ENCODE measurements around the gene PARD3. TPM values are rescaled to one million over a fixed set of nuclear protein-coding genes. Genes with fewer than 3 reads are reported as not detected.

PARD3 gene
- total RNA-seq, 1 experiment from 2014 or later: 50.0 TPM

DNA sequence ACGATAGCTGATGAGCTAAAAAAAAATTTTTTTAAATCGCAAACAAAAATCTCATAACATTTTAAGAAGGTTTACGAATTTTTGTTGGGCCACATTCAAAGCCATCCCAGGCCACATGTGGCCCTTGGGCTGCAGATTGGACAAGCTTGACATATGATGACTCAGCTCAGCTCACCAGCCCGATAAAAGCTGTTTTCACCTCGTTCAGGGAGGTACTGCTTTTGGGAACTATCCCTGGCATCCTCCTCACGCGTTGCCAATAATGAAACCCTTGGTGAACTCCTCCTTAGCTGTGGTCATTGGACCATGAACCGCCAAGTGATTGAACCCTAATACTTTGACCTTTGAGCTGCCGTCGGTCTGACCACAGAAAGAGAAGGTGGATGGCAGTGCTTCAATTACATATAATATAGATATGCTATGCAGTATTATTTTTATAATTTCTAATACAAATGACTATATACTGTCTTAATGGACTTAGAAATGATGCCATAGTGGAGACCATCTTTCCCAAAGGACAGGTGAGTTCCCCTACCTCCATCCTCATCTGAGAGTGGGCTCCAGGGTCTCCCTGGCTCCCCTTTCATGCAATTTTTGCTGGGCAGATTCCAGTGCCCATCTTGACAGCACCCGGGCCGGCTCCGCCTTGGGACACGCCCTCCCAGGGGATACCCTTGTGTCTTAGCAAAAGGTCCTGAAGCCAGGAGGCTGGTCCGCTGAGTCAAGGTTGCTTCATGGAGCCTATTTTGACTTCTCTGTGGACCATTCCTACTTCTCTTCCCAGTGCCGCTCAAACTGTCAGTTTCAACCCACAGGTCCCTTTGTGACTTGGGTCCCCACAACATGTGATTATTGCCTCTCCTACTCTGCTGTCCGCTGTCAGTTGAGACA lies 707.2 kb downstream of the PARD3 start:
- H3K9me3 ChIP-seq: no peaks in the 10 kb centered on the region
- H3K36me3 ChIP-seq: no peaks in the 10 kb centered on the region
- H3K4me3 ChIP-seq: no peak overlapping the region
- DNase-seq: no peak
- H3K27me3 ChIP-seq: no peaks in the 10 kb centered on the region

GRCh38 chr10:34106356-34106885 lies 708.7 kb downstream of the PARD3 start:
- H3K27me3 ChIP-seq: no peaks in the 10 kb centered on the region
- H3K9me3 ChIP-seq: no peaks in the 10 kb centered on the region
- H3K36me3 ChIP-seq: no peaks in the 10 kb centered on the region
- DNase-seq: no peak
- H3K4me3 ChIP-seq: no peak overlapping the region

- Histone ChIP-seq H3K9me3 (0 out of 2 replicates have a peak, but pooled peaks cover 2% of the 10 kb centered on the region), H3K27me3 (no peaks in the 10 kb centered on the region), H3K4me3 (no peak overlapping the region), H3K36me3 (no peaks in the 10 kb centered on the region)
- DNase-seq: peak; percentile 60
Observed at GRCh38 chr10:34104829-34105572, 710.1 kb downstream of the PARD3 start.

GRCh38 chr10:34102893-34103506 lies 712.1 kb downstream of the PARD3 start:
- no peaks in the 10 kb centered on the region for H3K36me3 ChIP-seq
- no peak overlapping the region for H3K4me3 ChIP-seq
- H3K9me3 ChIP-seq: 0 out of 2 replicates have a peak, but pooled peaks cover 2% of the 10 kb centered on the region
- no peak for DNase-seq
- no peaks in the 10 kb centered on the region for H3K27me3 ChIP-seq

DNA sequence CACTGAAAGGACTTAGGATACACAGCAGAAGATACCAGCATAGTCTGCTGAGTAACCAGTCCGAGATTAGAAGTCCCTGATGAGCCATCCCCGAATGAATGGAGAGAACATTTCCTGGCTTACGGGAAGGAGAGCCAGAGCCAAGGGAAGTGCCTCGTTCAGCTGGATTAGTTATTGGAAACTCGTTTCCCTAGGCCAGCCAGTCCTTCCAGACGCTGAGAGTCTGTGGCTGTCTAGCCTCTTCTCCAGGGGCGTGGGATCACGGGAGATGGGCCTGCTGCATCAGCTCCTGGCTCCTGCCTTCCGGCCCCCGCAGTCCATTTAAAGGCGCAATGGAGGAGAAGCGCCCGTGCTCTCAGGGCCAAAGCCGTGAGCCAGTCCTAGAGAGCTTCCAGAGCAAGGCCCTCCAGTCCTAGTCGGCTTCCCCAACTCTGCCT lies 712.8 kb downstream of the PARD3 start:
- Histone ChIP-seq H3K27me3 (no peaks in the 10 kb centered on the region), H3K9me3 (0 out of 2 replicates have a peak, but pooled peaks cover 2% of the 10 kb centered on the region), H3K4me3 (no peak overlapping the region), H3K36me3 (no peaks in the 10 kb centered on the region)
- DNase-seq: peak; percentile 52

GRCh38 chr10:34101001-34101400 lies 714.1 kb downstream of the PARD3 start:
- no peak for DNase-seq
- no peak overlapping the region for H3K4me3 ChIP-seq
- no peaks in the 10 kb centered on the region for H3K27me3 ChIP-seq
- H3K9me3 ChIP-seq: 0 out of 2 replicates have a peak, but pooled peaks cover 3% of the 10 kb centered on the region
- no peaks in the 10 kb centered on the region for H3K36me3 ChIP-seq

DNA sequence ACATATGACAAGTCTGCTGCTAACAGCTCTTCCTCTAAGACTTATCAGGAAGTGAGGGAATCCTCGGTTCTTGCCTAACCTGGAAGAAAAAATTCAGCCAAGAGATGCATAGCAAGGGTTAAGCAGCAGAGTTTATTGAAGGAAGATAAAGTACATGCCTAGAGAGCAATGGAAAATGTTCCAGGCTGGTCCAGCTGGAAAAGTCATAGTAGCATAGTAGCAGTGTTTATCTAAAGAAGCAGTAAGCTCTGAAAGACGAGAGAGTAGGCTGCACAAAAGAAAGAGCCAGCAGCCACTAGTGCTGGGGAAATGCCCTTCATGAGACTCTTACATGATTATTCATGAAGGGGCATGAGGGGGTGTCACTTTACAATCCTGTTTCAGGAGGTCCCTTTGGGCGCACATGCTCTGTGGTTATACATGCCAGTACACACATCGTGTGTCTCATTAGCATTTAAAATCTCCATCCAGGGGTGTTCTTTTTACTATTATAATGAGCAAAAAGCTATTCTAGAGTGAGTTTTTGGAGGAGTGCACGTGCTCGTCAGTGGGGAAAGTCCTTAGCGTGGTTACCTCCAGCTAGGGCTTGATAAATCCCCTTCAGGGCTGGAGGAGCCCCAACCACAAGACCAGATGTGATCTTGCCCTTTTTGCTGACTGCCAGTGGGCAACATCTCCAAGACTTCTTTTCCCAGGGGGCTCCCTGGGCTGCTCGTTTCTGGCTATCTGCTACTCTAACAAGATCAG lies 716.1 kb downstream of the PARD3 start:
- Histone ChIP-seq H3K36me3 (no peaks in the 10 kb centered on the region), H3K4me3 (no peak overlapping the region), H3K27me3 (no peaks in the 10 kb centered on the region), H3K9me3 (0 out of 2 replicates have a peak, but pooled peaks cover 7% of the 10 kb centered on the region)
- no peak for DNase-seq

- H3K4me3 ChIP-seq: no peak overlapping the region
- no peaks in the 10 kb centered on the region for H3K36me3 ChIP-seq
- H3K27me3 ChIP-seq: no peaks in the 10 kb centered on the region
- H3K9me3 ChIP-seq: 0 out of 2 replicates have a peak, but pooled peaks cover 7% of the 10 kb centered on the region
- no peak for DNase-seq
Observed at GRCh38 chr10:34097682-34098081, 717.4 kb downstream of the PARD3 start.

GRCh38 chr10:34094961-34095360 lies 720.1 kb downstream of the PARD3 start:
- Histone ChIP-seq H3K27me3 (no peaks in the 10 kb centered on the region), H3K4me3 (no peak overlapping the region), H3K9me3 (0 out of 2 replicates have a peak, but pooled peaks cover 5% of the 10 kb centered on the region), H3K36me3 (no peaks in the 10 kb centered on the region)
- no peak for DNase-seq

DNA sequence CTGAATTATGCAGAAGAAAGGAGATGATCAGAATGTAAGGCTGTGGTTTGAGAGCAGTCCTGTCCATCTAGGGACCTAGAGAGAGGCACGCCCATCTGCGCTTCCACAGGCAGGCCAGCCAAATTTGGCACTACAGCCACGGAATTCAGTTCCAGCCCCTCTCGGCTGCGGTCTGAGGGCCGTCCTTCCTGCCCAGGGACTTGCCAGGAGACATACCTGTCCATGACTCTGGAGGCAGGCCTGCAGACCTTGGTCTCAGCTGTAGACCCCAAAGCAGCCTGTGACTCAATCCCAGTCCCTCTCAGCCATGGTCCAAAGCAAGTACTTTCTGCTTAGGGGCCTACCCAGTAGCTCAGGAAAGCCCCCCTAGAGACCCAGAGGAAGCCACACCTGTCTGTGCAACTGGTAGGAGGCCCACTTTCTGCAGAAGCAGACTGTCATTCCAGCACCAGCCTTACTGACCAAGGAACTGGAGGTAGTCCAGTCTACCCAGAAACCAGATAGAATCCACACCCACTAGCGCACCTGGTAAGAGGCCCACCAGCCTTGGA lies 720.9 kb downstream of the PARD3 start:
- Histone ChIP-seq H3K4me3 (no peak overlapping the region), H3K9me3 (0 out of 2 replicates have a peak, but pooled peaks cover 5% of the 10 kb centered on the region), H3K36me3 (no peaks in the 10 kb centered on the region), H3K27me3 (no peaks in the 10 kb centered on the region)
- DNase-seq: no peak

- Histone ChIP-seq H3K27me3 (no peaks in the 10 kb centered on the region), H3K9me3 (0 out of 2 replicates have a peak, but pooled peaks cover 5% of the 10 kb centered on the region), H3K4me3 (no peak overlapping the region), H3K36me3 (no peaks in the 10 kb centered on the region)
- DNase-seq: no peak
Observed at GRCh38 chr10:34092891-34093290, 722.2 kb downstream of the PARD3 start.

DNA sequence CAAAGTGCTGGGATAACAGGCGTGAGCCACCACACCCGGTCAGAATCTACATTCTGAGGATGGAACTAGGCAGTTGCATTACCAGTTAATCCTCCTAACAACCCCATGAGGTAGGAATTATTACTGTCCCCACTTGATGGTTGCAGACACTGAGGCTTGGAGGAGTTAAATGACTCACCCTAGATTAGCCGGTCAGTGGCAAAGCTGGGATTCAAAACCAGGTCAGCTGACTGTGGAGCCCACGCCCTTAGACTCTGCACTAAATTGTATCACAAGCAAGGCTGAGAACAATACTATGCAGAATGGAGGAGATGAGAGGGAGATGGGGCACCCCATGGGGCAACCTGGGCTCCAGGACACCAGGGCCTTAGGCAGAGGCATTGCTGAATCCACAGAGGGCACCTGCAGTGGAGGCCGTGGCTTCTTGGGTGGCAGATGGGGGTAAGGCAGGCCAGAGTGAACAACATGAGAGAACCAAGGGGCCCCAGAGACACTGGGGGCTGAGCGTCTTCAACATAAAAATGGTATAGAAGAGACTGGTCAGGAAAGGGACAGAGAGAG lies 723.4 kb downstream of the PARD3 start:
- no peaks in the 10 kb centered on the region for H3K27me3 ChIP-seq
- H3K4me3 ChIP-seq: no peak overlapping the region
- DNase-seq: no peak
- no peaks in the 10 kb centered on the region for H3K36me3 ChIP-seq
- 0 out of 2 replicates have a peak, but pooled peaks cover 5% of the 10 kb centered on the region for H3K9me3 ChIP-seq

DNA sequence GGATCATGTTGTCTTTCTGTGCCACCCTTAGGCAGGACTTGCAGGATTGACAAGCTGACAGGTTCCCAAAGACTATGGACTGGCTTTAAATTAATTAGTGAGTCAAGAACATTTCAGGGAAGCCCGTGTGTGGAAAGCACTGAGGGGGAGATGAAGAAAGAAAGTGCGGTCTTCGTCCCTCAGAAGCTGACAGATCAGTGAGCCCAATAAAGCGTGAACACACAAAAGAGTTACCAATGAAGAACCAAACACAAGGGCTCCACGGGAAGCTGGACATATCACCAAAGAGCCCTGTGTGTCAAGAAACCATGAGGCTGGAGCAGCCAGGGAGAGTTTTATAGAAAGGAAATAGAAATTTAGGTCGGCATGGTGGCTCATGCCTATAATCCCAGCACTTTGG lies 725.8 kb downstream of the PARD3 start:
- no peak for DNase-seq

GRCh38 chr10:34088208-34088794 lies 726.8 kb downstream of the PARD3 start:
- no peaks in the 10 kb centered on the region for H3K27me3 ChIP-seq
- no peaks in the 10 kb centered on the region for H3K36me3 ChIP-seq
- no peaks in the 10 kb centered on the region for H3K9me3 ChIP-seq
- no peak overlapping the region for H3K4me3 ChIP-seq
- no peak for DNase-seq

More for the DNA sequence above, 725.8 kb downstream of the PARD3 start:
- Histone ChIP-seq H3K4me3 (no peak overlapping the region), H3K27me3 (no peaks in the 10 kb centered on the region), H3K36me3 (no peaks in the 10 kb centered on the region), H3K9me3 (no peaks in the 10 kb centered on the region)

DNA sequence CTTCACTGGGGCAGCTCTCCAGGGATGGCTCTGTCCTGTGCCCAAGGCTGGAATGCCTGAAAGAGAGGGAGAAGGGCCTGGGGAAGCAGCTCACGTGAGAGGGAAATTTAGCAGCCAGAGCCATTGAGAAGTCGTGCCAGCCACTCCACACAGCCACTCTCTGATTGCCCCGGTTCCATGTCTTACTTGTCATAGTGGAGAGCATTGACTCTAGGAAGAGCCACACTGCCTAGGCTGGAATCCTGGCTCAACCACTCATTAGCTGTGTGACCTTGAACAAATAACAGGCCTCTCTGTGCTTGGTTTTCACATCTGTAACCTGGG lies 728.0 kb downstream of the PARD3 start:
- Histone ChIP-seq H3K4me3 (no peak overlapping the region), H3K9me3 (no peaks in the 10 kb centered on the region), H3K27me3 (no peaks in the 10 kb centered on the region), H3K36me3 (no peaks in the 10 kb centered on the region)
- no peak for DNase-seq

Measured in MG63 (cell line).